IMR-90 (cell line): Measurements from ENCODE around the gene DCHS2.

Experiments
- BHLHE40 ChIP-seq: fragments of 150-350 bp; IDR thresholded peaks from 2 replicates; pipeline ENCODE4 v1.6.1; 2016; ENCODE audit warnings: mild to moderate bottlenecking, low read depth, low read length
- CEBPB ChIP-seq: IDR thresholded peaks from 2 replicates; pipeline ENCODE4 v1.6.1; 2012; ENCODE audit warnings: low read depth, low read length, improper control_type of control experiment
- CHD1 ChIP-seq: IDR thresholded peaks from 2 replicates; pipeline ENCODE4 v1.6.1; 2012; ENCODE audit warnings: low read depth, low read length, improper control_type of control experiment
- FOS ChIP-seq: fragments of 150-350 bp; IDR thresholded peaks from 2 replicates; pipeline ENCODE4 v1.6.1; 2016; ENCODE audit warnings: low read depth, low read length
- POLR2A ChIP-seq: IDR thresholded peaks from 2 replicates; pipeline ENCODE4 v1.6.1; 2012; ENCODE audit warnings: mild to moderate bottlenecking, low read depth, low read length
- RAD21 ChIP-seq: IDR thresholded peaks from 2 replicates; pipeline ENCODE4 v1.6.1; 2012; ENCODE audit warnings: low read length, improper control_type of control experiment
- SMC3 ChIP-seq: fragments of 150-350 bp; IDR thresholded peaks from 2 replicates; pipeline ENCODE4 v1.6.1; 2016; ENCODE audit warnings: low read depth, mild to moderate bottlenecking, antibody characterized with exemption, low read length, moderate library complexity
- TF ChIP-seq, protein P1 (sequence below): conservative IDR thresholded peaks from 2 replicates; pipeline ENCODE4 v1.5.1; 2012; ENCODE audit warnings: mild to moderate bottlenecking, low read depth, low read length, improper control_type of control experiment
- TF ChIP-seq, protein P2 (sequence below): fragments of 150-350 bp; IDR thresholded peaks from 2 replicates; pipeline ENCODE4 v1.6.1; 2017; ENCODE audit warnings: mild to moderate bottlenecking, antibody characterized with exemption, low read length, low read depth

DNA sequence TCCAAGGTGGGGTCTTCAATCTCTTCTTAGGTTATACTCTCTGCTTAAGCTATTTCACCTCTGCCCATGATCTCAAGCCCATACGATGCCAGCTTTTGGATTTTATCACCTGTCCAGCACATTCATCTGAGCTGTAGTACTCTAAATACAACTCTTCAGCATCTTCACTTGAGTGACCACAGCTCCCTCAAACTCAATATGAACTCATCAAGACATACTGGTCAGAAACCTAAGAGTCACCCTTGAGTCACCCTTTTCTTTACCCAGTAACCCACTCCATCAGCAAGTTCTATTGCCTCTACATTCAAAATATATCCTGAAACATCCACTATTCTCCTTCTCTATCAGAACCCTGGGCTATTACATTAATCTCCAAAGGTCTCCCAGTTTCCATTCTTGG, 69.4 kb downstream of the DCHS2 start:
- TF ChIP-seq, protein P1, sequence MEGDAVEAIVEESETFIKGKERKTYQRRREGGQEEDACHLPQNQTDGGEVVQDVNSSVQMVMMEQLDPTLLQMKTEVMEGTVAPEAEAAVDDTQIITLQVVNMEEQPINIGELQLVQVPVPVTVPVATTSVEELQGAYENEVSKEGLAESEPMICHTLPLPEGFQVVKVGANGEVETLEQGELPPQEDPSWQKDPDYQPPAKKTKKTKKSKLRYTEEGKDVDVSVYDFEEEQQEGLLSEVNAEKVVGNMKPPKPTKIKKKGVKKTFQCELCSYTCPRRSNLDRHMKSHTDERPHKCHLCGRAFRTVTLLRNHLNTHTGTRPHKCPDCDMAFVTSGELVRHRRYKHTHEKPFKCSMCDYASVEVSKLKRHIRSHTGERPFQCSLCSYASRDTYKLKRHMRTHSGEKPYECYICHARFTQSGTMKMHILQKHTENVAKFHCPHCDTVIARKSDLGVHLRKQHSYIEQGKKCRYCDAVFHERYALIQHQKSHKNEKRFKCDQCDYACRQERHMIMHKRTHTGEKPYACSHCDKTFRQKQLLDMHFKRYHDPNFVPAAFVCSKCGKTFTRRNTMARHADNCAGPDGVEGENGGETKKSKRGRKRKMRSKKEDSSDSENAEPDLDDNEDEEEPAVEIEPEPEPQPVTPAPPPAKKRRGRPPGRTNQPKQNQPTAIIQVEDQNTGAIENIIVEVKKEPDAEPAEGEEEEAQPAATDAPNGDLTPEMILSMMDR: no peak
- TF ChIP-seq POLR2A: no peak
- no peak for TF ChIP-seq SMC3
- TF ChIP-seq RAD21: no peak
- TF ChIP-seq FOS: no peak
- no peak for TF ChIP-seq CEBPB
- TF ChIP-seq, protein P2, sequence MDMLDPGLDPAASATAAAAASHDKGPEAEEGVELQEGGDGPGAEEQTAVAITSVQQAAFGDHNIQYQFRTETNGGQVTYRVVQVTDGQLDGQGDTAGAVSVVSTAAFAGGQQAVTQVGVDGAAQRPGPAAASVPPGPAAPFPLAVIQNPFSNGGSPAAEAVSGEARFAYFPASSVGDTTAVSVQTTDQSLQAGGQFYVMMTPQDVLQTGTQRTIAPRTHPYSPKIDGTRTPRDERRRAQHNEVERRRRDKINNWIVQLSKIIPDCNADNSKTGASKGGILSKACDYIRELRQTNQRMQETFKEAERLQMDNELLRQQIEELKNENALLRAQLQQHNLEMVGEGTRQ: no peak
- TF ChIP-seq BHLHE40: no peak
- TF ChIP-seq CHD1: no peak
